HepG2 (cell line): ENCODE data around the gene SHMT1.

ENCODE experiments used
- FOXO1 ChIP-seq: sonication (generic); formaldehyde crosslinking; IDR thresholded peaks from 2 replicates; pipeline ENCODE4 v1.4.0; 2020; ENCODE audit warnings: missing genetic modification reagents
- KMT2B ChIP-seq: IDR thresholded peaks from 2 replicates; pipeline ENCODE4 v1.6.1; 2016; ENCODE audit warnings: missing genetic modification reagents, missing compliant biosample characterization
- SMAD3 ChIP-seq: sonication (generic); formaldehyde crosslinking; IDR thresholded peaks from 2 replicates; pipeline ENCODE4 v1.4.0; 2020; ENCODE audit warnings: missing genetic modification reagents
- TF ChIP-seq, protein P1 (sequence below): sonication (generic); formaldehyde crosslinking; IDR thresholded peaks from 2 replicates; pipeline ENCODE4 v1.5.0; 2020; ENCODE audit warnings: mild to moderate bottlenecking, missing genetic modification reagents, moderate library complexity
- TF ChIP-seq, protein P2 (sequence below): sonication (generic); formaldehyde crosslinking; IDR thresholded peaks from 2 replicates; pipeline ENCODE4 v1.4.0; 2020; ENCODE audit warnings: low read depth, mild to moderate bottlenecking, missing genetic modification reagents

DNA sequence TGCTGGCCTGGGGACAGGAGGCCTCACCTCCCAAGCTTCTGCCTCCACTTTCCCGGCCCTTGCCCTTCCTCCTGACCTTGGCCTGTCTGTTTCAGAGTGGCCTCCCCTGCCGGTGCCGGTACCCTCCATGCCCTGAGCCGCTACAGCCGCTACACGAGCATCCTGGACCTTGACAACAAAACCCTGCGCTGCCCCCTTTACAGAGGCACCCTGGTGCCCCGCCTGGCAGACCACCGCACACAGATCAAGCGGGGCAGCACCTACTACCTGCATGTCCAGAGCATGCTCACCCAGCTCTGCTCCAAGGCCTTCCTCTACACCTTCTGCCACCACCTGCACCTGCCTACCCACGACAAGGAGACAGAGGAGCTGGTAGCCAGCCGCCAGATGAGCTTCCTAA is 40.8 kb downstream of the SHMT1 start:
- TF ChIP-seq KMT2B (CRISPR knock-in tag) = no peak
- no peak for TF ChIP-seq FOXO1 (CRISPR knock-in tag)
- TF ChIP-seq, protein P1, sequence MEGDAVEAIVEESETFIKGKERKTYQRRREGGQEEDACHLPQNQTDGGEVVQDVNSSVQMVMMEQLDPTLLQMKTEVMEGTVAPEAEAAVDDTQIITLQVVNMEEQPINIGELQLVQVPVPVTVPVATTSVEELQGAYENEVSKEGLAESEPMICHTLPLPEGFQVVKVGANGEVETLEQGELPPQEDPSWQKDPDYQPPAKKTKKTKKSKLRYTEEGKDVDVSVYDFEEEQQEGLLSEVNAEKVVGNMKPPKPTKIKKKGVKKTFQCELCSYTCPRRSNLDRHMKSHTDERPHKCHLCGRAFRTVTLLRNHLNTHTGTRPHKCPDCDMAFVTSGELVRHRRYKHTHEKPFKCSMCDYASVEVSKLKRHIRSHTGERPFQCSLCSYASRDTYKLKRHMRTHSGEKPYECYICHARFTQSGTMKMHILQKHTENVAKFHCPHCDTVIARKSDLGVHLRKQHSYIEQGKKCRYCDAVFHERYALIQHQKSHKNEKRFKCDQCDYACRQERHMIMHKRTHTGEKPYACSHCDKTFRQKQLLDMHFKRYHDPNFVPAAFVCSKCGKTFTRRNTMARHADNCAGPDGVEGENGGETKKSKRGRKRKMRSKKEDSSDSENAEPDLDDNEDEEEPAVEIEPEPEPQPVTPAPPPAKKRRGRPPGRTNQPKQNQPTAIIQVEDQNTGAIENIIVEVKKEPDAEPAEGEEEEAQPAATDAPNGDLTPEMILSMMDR = no peak
- TF ChIP-seq SMAD3 (CRISPR knock-in tag) = no peak
- TF ChIP-seq, protein P2, sequence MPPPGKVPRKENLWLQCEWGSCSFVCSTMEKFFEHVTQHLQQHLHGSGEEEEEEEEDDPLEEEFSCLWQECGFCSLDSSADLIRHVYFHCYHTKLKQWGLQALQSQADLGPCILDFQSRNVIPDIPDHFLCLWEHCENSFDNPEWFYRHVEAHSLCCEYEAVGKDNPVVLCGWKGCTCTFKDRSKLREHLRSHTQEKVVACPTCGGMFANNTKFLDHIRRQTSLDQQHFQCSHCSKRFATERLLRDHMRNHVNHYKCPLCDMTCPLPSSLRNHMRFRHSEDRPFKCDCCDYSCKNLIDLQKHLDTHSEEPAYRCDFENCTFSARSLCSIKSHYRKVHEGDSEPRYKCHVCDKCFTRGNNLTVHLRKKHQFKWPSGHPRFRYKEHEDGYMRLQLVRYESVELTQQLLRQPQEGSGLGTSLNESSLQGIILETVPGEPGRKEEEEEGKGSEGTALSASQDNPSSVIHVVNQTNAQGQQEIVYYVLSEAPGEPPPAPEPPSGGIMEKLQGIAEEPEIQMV (CRISPR knock-in tag) = no peak
